K562 (cell line): ENCODE data around the gene ZDHHC8. TPM values are rescaled to one million over a fixed set of nuclear protein-coding genes. Genes with fewer than 3 reads are reported as not detected.

Source experiments
- CEBPG ChIP-seq, 3 experiments: fragments of 200-800 bp in 1 of 3; sonication (Bioruptor generic) in 1 of 3; sonication (generic) in 1 of 3; formaldehyde crosslinking in 1 of 3; IDR thresholded peaks in 2 of 3; conservative IDR thresholded peaks in 1 of 3; 2 replicates each; pipeline versions ENCODE4 v1.6.1 to v1.8.0; 2016 to 2022; ENCODE audit warnings: missing compliant biosample characterization in 2 of 3, missing genetic modification characterization in 2 of 3, mild to moderate bottlenecking in 1 of 3, missing genetic modification reagents in 1 of 3
- CREM ChIP-seq: IDR thresholded peaks from 2 replicates; pipeline ENCODE4 v1.6.1; 2014; ENCODE audit warnings: antibody characterized with exemption, low read depth
- FOXM1 ChIP-seq, 2 experiments: fragments of 450-650 bp in 1 of 2; sonication (generic) in 1 of 2; formaldehyde crosslinking in 1 of 2; IDR thresholded peaks; 2 replicates each; pipeline versions ENCODE4 v1.6.1 to v1.9.0; 2017 to 2022; ENCODE audit warnings: low read depth in 2 of 2, mild to moderate bottlenecking in 2 of 2, missing genetic modification reagents in 1 of 2, moderate library complexity in 1 of 2
- GABPB1 ChIP-seq: sonication (generic); formaldehyde crosslinking; IDR thresholded peaks from 2 replicates; pipeline ENCODE4 v1.8.0; 2022; ENCODE audit warnings: mild to moderate bottlenecking, missing genetic modification reagents
- MIER1 ChIP-seq: fragments of 450-650 bp; IDR thresholded peaks from 2 replicates; pipeline ENCODE4 v1.6.1; 2016; ENCODE audit warnings: antibody characterized with exemption, mild to moderate bottlenecking, low read depth
- MYC ChIP-seq, 2 experiments: fragments of 250-450 bp in 1 of 2; sonication (Bioruptor Pico) in 1 of 2; IDR thresholded peaks; 2 replicates each; pipeline versions ENCODE4 v1.5.1 to v1.6.1; 2012 to 2021; ENCODE audit warnings: low read depth in 2 of 2, borderline replicate concordance in 1 of 2, improper control_type of control experiment in 1 of 2, low read length in 1 of 2, mild to moderate bottlenecking in 1 of 2, moderate library complexity in 1 of 2
- RBM39 ChIP-seq: fragments of 200-400 bp; formaldehyde crosslinking; optimal IDR thresholded peaks from 2 replicates; pipeline ENCODE3; 2018; ENCODE audit warnings: low read depth, low read length
- SMC3 ChIP-seq: conservative IDR thresholded peaks from 2 replicates; pipeline ENCODE4 v1.6.1; 2011; ENCODE audit warnings: low read depth, low read length, improper control_type of control experiment; ENCODE audit not compliant: insufficient read depth
- ZNF124 ChIP-seq: sonication (generic); formaldehyde crosslinking; IDR thresholded peaks from 2 replicates; pipeline ENCODE4 v1.8.1; 2022; ENCODE audit warnings: missing genetic modification reagents
- ZNF384 ChIP-seq: IDR thresholded peaks from 2 replicates; pipeline ENCODE4 v1.6.1; 2012; ENCODE audit warnings: low read depth, low read length, improper control_type of control experiment
- polyA plus RNA-seq, 8 experiments: library from polyadenylated mRNA; depleted of rRNA in 4 of 8; stranded (reverse) in 5 of 8; unstranded in 3 of 8; fragments of >200 nt; fragmentation: Nextera tagmentation in 2 of 8; fragmentation: Illumina TruSeq in 1 of 8; extraction: Ambion mirVana in 2 of 8; extraction: Trizol in 1 of 8; gene quantifications; 2 replicates each; pipeline versions ENCODE4 v1.2.1 to v1.2.3, GENCODE V29; 2011 to 2014; ENCODE audit warnings: inconsistent platforms in 1 of 8, missing spikeins in 1 of 8
- total RNA-seq, 7 experiments: library from RNA; depleted of rRNA in 6 of 7; stranded (reverse); fragments of >200 nt in 6 of 7; fragmentation: Illumina TruSeq in 2 of 7; extraction: Trizol in 2 of 7; gene quantifications; 2 replicates each; pipeline versions ENCODE4 v1.2.1 to v1.2.3, GENCODE V29; 2011 to 2021; ENCODE audit warnings: low replicate concordance in 1 of 7
- TF ChIP-seq, protein P1 (sequence below): fragments of 150-350 bp; conservative IDR thresholded peaks from 2 replicates; pipeline ENCODE4 v1.6.1; 2014; ENCODE audit warnings: low read length
- TF ChIP-seq, protein P2 (sequence below): IDR thresholded peaks from 2 replicates; pipeline ENCODE4 v1.6.1; 2011; ENCODE audit not compliant: insufficient read length; ENCODE audit errors: extremely low read depth

The ZDHHC8 gene
- total and polyA plus RNA-seq, 9 of the 15 experiments (the other 6 are each of a cell fraction or from before 2014, with no cell fraction given), result 0.04 to 109 (median 16.4) TPM

DNA sequence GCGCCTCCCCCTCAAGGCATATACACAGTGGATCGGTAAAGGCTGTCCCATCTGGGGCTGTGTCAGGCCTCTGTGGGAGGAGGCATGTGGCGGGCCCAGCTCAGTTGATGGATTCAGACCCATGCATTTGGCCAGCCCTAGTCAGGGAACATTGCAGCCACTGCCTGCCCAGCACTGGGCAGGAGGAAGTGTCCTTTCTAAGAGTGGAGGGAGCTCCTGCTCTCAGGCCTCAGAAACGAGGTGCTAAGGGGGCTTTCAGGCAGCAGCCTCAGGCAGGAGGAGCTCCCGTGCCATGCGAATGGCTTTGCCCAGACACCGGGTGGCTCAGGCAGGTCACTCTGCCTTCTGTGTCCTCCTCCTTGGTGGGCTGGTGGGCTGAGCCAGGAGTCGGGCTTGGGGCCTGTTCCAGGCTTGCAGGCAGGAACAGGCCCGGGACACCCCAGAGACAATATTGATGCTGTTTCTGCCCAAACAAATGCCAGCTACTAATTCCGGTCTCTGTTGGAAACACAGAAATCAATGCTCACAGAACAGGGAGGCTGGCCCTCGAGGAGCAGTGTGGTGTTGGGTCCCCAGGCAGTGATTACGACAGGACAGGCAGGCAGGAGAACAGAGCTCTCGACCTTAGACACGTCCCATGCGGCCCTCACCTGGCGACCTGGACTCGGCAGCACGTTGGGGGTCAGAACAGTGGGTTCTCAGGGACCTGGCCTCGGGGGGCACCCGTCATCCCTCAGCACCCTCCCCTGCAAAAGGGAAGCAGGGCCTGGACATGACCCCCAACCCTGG is 61.6 kb downstream of the ZDHHC8 start (continued):
- no peak for TF ChIP-seq MIER1
- TF ChIP-seq GABPB1 (CRISPR knock-in tag), result peak; percentile 51
- TF ChIP-seq ZNF124, result 0 out of 2 replicates have a peak, but pooled peaks have one; percentile 13
- TF ChIP-seq, protein P1, sequence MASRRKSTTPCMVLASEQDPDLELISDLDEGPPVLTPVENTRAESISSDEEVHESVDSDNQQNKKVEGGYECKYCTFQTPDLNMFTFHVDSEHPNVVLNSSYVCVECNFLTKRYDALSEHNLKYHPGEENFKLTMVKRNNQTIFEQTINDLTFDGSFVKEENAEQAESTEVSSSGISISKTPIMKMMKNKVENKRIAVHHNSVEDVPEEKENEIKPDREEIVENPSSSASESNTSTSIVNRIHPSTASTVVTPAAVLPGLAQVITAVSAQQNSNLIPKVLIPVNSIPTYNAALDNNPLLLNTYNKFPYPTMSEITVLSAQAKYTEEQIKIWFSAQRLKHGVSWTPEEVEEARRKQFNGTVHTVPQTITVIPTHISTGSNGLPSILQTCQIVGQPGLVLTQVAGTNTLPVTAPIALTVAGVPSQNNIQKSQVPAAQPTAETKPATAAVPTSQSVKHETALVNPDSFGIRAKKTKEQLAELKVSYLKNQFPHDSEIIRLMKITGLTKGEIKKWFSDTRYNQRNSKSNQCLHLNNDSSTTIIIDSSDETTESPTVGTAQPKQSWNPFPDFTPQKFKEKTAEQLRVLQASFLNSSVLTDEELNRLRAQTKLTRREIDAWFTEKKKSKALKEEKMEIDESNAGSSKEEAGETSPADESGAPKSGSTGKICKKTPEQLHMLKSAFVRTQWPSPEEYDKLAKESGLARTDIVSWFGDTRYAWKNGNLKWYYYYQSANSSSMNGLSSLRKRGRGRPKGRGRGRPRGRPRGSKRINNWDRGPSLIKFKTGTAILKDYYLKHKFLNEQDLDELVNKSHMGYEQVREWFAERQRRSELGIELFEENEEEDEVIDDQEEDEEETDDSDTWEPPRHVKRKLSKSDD, result 0 out of 2 replicates have a peak, but pooled peaks have one; percentile 13
- no peak for TF ChIP-seq ZNF384
- 0 out of 2 replicates have a peak, but pooled peaks have one; percentile 22 for TF ChIP-seq CREM
- TF ChIP-seq SMC3, result peak; percentile 42; the same call in 1 of the 2 replicates
- TF ChIP-seq RBM39, result no peak
- TF ChIP-seq CEBPG (CRISPR knock-in tag; IDR thresholded peaks at IDR 0.05), result peak; percentile 26; the same call in 1 of the 2 replicates
- TF ChIP-seq CEBPG (tag; conservative IDR thresholded peaks at IDR 0.05 in 1 of 2, IDR thresholded peaks at IDR 0.05 in 1 of 2), result no peak
- TF ChIP-seq, protein P2, sequence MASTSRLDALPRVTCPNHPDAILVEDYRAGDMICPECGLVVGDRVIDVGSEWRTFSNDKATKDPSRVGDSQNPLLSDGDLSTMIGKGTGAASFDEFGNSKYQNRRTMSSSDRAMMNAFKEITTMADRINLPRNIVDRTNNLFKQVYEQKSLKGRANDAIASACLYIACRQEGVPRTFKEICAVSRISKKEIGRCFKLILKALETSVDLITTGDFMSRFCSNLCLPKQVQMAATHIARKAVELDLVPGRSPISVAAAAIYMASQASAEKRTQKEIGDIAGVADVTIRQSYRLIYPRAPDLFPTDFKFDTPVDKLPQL, result no peak
- no peak for TF ChIP-seq FOXM1 (IDR thresholded peaks at IDR 0.05; ENCODE audit: low read depth)
- TF ChIP-seq FOXM1 (CRISPR knock-in tag; IDR thresholded peaks at IDR 0.05; ENCODE audit: low read depth), result 0 out of 2 replicates have a peak, but pooled peaks have one; percentile 6
- 0 out of 2 replicates have a peak, but pooled peaks have one; percentile 23 for TF ChIP-seq MYC (IDR thresholded peaks at IDR 0.05; ENCODE audit: low read depth, low read length)
- no peak for TF ChIP-seq MYC (CRISPR knock-in tag; IDR thresholded peaks at IDR 0.05; ENCODE audit: borderline replicate concordance, low read depth)
